Loucy (cell line): Measurements from ENCODE around the gene PGS1.

Experiments used
- EZH2phosphoT487 ChIP-seq: fragments of 200-600 bp; IDR thresholded peaks from 2 replicates; pipeline ENCODE4 v1.6.1; 2018; ENCODE audit warnings: antibody characterized with exemption, mild to moderate bottlenecking, moderate library complexity, borderline replicate concordance
- TF ChIP-seq, protein P1 (sequence below): fragments of 200-600 bp; sonication (generic); conservative IDR thresholded peaks from 2 replicates; pipeline ENCODE4 v1.5.1; 2014; ENCODE audit warnings: mild to moderate bottlenecking, antibody characterized with exemption, low read length

DNA sequence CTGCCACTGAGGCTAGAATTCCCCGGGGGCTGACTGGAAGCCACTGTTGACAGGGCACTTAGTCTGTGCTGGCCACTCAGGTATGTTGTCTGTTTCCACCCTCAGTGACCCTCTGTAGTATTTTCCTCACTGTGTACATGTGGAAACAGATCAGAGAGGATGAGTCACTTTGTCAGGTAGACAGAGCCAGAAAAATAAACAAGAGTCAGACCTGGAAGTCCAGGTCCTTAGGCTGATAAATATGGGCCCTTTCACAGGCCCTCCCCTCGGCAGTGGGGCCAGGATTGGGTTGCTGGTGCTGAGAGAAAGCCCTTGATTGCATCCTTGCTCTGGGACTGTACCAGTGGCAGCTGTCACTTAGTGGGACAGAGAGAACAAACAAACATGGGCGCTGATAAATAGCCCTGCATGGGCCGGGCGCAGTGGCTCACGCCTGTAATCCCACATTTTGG lies 21.3 kb downstream of the PGS1 start:
- TF ChIP-seq, protein P1, sequence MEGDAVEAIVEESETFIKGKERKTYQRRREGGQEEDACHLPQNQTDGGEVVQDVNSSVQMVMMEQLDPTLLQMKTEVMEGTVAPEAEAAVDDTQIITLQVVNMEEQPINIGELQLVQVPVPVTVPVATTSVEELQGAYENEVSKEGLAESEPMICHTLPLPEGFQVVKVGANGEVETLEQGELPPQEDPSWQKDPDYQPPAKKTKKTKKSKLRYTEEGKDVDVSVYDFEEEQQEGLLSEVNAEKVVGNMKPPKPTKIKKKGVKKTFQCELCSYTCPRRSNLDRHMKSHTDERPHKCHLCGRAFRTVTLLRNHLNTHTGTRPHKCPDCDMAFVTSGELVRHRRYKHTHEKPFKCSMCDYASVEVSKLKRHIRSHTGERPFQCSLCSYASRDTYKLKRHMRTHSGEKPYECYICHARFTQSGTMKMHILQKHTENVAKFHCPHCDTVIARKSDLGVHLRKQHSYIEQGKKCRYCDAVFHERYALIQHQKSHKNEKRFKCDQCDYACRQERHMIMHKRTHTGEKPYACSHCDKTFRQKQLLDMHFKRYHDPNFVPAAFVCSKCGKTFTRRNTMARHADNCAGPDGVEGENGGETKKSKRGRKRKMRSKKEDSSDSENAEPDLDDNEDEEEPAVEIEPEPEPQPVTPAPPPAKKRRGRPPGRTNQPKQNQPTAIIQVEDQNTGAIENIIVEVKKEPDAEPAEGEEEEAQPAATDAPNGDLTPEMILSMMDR, result no peak
- no peak for TF ChIP-seq EZH2phosphoT487
